GM12892 (cell line): ENCODE data around the gene USP48.

Experiments used
- DNase-seq: peaks from one replicate; pipeline ENCODE4 v3.0.0; 2011; ENCODE audit not compliant: insufficient read length
- FAIRE-seq: peaks from 2 replicates; lab custom pipeline; 2011; peaks lifted over from hg19 to GRCh38; lab: Jason Lieb, UNC
- POLR2A ChIP-seq: IDR thresholded peaks from 2 replicates; pipeline ENCODE4 v1.6.1; 2011; ENCODE audit warnings: low read depth, low read length, control low read depth
- POLR2AphosphoS5 ChIP-seq: IDR thresholded peaks from 2 replicates; pipeline ENCODE4 v1.6.1; 2011; ENCODE audit warnings: low read depth, low read length, control low read depth
- TAF1 ChIP-seq: IDR thresholded peaks from 2 replicates; pipeline ENCODE4 v1.6.1; 2011; ENCODE audit warnings: low read depth, mild to moderate bottlenecking, control low read depth, low read length, borderline replicate concordance

Gene USP48

DNA sequence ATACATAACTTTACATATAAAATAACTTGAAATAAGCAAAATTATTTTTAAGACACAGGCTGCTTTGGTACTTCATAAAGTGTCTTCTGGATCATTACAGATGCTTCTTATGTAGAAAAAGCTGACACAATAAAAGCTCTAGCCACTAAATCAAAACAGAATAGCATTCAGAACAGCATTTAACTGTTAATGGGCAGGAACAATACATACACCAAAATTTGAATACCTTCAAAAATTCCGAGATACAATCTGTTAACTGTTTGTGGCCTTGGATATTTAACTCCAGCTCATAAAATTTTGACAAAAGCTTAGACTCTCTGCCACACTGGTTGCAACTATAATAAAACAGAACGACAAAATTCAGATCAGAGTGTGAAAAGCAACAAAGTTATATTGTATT, 31.7 kb downstream of the USP48 start:
- TF ChIP-seq POLR2A (no peak), POLR2AphosphoS5 (no peak), TAF1 (no peak)
- no peak for DNase-seq
- no peak for FAIRE-seq

DNA sequence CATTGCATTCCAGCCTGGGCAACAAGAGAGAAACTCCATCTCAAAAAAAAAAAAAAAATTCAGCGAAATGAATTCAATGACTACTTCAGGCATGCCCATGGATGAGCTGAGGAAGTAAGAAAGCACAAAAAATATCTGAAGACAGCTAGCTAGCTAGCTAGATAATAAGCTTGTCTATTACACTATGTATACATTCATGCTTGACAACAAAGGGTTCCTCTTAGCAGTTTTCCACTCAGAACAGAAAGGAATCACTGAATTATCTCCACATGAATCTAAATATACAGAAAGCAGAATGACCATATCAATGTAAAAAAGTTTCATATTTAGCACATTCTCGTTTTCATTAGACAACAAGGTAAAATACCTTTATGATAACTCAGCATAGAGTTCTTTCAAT, 32.1 kb downstream of the USP48 start:
- FAIRE-seq (no peak), DNase-seq (no peak)
- TF ChIP-seq POLR2A (no peak), TAF1 (no peak), POLR2AphosphoS5 (no peak)

DNA sequence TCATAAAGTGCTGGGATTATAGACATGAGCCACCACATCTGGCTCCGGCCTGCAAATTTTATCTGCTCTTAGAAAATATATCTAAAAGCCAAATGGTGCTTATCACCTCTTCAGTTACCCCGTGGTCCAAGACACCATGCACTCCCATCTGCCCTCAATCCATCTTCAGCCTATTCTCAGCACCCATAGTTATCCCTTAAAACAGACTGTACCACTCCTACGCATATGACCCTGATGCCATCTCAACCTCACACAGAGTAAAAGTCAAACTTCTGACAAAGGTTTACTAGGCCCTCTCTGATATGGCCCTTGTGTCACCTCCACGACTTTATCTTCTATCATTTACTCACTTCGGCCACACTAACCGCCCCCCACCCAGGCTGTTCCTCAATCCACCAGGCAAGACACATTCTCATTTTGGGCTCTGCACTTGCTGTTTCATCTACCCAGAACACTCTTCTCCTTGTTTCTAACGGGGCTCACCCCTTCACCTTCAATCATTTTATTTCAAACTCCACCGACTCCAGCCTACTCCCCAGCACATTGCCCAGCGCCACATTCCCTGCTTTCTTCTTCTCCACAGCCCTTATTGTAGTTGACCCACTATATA, 33.0 kb downstream of the USP48 start:
- FAIRE-seq: no peak
- no peak for DNase-seq

DNA sequence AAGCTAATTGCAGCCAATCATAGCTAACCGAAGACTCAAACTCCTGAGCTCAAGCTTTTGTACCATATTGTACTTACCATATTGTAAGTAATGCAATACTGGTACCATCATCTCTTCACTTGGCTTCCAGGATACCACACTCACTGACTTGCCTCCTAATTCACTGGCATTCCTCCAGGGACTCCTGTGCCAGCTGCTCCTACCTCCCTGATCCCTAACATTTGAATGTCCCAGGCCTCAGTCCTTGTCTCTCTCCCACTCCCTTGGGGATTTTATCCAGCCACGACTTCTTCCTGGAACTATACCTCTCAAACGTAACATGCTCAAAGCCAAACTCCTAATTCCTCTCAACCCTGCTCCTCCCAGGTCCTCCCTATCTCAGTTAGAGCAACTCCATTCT, 33.8 kb downstream of the USP48 start:
- TF ChIP-seq POLR2A (no peak), TAF1 (no peak), POLR2AphosphoS5 (no peak)
- DNase-seq (no peak), FAIRE-seq (no peak)

More for the DNA sequence above, 33.0 kb downstream of the USP48 start:
- TF ChIP-seq POLR2AphosphoS5: no peak
- no peak for TF ChIP-seq TAF1
- TF ChIP-seq POLR2A: no peak

DNA sequence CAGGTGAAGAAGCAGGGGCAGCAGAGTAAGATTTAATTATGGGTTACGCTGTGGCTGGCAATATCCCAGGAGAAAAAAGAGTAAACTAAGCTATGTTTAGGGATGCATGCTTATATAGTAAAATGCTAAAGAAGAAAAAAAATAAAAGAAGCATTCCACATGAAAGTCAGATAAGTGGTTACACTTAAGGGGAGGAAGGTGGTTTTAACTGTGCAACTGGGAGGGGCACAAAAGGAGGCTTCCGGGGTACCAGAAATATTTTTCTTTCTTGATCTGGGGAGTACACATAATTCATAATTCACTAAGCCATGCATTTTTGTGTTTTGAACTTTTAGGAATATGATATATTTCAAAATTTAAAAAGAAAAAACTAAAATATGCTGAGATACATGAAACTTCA, 39.5 kb downstream of the USP48 start:
- TF ChIP-seq TAF1 (no peak), POLR2A (no peak)
- DNase-seq (no peak), FAIRE-seq (no peak)

DNA sequence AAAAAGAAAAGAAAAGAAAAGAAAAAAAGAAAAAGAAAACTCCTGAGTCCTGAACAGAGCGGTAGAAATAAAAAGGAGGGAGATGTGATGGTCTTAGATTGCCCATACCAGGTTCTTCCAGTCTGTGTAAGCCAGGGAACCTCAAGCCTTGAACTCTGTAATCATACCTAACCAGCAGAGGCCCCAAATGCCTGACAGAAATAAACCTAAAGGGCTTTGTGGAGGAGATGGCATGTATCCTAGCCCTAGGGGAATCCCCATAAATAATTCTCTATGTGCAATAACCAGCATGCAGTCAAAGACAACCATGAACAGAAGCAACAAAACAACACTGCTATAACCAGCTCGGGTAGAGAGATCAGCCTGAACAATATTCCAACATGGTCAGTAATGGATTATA, 40.4 kb downstream of the USP48 start:
- no peak for TF ChIP-seq POLR2AphosphoS5
- TF ChIP-seq POLR2A: no peak
- no peak for TF ChIP-seq TAF1
- no peak for DNase-seq
- FAIRE-seq: no peak

DNA sequence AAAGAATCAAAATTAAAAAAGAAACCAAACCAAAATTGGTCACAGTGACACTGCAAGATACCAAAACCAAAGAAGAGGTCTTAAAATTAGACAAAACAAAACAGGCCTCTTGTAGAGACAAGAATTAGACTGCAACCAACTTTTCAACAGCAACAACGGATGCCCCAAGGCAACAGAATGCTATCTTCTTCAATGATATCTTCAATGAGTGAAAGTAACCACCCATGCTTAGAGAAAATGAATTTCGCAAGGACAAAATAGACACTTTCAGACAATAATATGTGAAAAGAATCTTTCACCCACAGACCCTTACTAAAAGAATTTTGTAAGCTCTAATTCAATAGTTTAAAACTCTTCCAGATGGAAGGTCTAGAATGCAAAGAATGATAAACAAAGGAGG, 41.7 kb downstream of the USP48 start:
- TF ChIP-seq POLR2AphosphoS5 (no peak), POLR2A (no peak), TAF1 (no peak)
- DNase-seq (no peak), FAIRE-seq (peak; percentile 17)

DNA sequence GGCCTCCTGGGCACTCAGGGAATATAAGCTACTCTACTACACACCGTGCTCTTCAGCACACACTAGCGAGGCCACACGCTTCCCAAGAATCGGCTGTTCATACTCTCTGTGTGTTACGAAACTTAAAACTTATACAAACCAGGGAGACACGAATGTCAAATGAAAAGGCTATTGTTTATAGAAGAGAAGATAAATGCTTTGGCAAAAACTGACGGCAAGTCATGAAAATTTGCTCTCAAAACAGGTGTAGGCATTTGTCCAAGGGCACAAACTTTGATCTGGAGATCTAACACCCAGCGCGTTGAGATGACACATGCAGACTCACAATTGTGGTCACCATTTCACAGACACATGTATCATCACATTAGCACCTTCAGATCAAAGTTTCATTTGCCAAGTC, 46.1 kb downstream of the USP48 start:
- DNase-seq: no peak
- peak; percentile 56 for FAIRE-seq
- TF ChIP-seq TAF1: no peak
- TF ChIP-seq POLR2A: no peak
- no peak for TF ChIP-seq POLR2AphosphoS5

DNA sequence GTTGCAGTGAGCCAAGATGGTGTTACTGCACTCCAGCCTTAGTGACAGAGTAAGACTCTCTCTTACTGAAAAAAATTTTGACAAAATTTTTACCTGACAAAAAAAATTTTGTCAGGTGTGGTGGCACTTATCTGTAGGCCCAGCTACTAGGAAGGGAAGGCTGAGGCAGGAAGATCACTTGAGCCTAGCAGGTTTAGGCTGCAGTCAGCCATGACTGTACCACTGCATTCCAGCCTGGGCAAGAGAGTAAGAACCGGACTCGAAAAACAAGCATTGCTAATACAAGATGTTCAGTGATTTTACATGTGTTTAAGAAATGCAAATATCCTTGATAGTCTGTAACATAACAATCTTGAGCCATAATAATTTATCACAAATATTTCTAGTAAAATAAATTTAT, 46.9 kb downstream of the USP48 start:
- FAIRE-seq (no peak), DNase-seq (no peak)
- TF ChIP-seq TAF1 (no peak), POLR2AphosphoS5 (no peak), POLR2A (no peak)

DNA sequence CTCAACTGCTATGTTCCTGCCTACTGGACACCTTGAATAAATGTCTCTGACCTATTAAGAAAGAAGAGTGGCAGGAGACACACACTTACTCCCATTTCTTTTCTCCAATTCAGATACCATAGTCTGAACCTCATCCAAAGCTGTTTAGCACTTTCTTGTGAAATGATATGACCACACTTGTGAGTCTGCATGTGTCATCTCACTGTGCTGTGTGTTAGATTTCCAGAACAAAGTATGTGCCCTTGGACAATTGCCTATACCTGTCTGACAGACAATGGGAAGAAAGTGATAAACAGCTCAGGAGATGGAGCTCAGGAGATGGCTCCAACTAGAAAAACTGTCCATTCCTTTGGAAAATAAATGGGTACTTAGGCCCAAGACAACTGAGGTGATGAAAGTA, 48.4 kb downstream of the USP48 start:
- TF ChIP-seq POLR2A: no peak
- no peak for TF ChIP-seq POLR2AphosphoS5
- no peak for TF ChIP-seq TAF1
- no peak for DNase-seq
- FAIRE-seq: no peak

DNA sequence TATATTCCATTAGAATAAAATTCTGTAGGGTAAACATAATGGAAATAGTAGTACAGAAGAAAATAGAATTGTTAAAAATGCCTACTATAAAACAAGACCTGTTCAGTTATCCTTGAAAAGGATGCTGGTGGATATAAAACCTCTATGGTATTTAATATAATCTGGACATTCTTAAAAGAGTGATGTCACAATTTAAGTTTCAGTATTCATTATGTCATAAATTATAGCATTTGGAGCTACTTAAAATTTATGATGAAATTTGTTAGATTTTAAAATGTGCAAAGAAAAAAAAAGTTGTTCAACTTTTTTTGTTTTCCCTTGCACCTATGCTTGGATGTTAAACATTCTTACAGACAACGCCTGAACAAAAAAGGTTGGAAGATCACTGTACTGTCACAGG, 50.3 kb downstream of the USP48 start:
- no peak for FAIRE-seq

DNA sequence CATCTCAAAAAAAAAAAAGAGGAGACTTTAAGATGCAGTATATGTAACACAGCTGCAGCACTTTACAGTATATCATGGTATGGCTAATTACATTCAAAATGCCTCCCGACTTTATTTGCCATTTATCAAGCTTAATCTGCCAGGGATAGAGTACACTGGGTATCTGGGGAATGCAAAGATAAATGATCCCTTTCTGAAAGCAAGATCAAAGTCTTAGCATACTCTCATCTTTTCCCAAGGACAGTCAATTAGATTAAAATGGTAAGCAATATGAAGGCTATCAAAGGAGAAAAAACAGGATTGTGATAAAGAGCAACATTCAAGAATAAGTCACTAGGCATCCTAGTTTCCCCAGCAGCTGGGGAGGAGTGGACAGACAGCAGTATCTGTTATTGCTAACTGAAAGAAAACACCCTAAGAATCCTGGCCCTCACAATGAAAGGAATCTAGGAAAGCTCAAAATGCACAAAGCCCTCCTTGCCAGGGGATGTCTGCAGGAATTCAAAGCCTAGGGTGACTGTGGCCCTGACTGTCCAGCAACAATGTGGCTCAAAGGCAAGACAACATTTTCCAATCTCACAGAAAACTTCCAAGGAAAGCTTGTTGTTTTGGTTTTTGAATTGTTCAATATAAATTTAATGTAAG, 57.1 kb downstream of the USP48 start:
- DNase-seq: no peak
- FAIRE-seq: no peak
- TF ChIP-seq POLR2AphosphoS5 (no peak), TAF1 (no peak), POLR2A (no peak)

More for the DNA sequence above, 50.3 kb downstream of the USP48 start:
- no peak for DNase-seq
- no peak for TF ChIP-seq POLR2AphosphoS5
- TF ChIP-seq POLR2A: no peak
- TF ChIP-seq TAF1: no peak
